NCI-H82 treated with DMSO at 0.1 percent for 48 hours (cell line): ENCODE data around the gene SP5.
A peak's percentile ranks its signal among the peaks of the same experiment; 100 is the strongest.
"Not testable (repeated sequence)": the region's sequence is repeated elsewhere in the genome, so short reads cannot be mapped to it uniquely, and the experiment has no call there.

ENCODE experiments used
- DNase-seq: peaks from one replicate; lab custom pipeline; 2025; ENCODE audit not compliant: unreplicated experiment; lab: John Stamatoyannopoulos, UW

The SP5 gene

GRCh38 chr2:170710609-170710979, 4.5 kb upstream of the SP5 start:
- no peak for DNase-seq

DNA sequence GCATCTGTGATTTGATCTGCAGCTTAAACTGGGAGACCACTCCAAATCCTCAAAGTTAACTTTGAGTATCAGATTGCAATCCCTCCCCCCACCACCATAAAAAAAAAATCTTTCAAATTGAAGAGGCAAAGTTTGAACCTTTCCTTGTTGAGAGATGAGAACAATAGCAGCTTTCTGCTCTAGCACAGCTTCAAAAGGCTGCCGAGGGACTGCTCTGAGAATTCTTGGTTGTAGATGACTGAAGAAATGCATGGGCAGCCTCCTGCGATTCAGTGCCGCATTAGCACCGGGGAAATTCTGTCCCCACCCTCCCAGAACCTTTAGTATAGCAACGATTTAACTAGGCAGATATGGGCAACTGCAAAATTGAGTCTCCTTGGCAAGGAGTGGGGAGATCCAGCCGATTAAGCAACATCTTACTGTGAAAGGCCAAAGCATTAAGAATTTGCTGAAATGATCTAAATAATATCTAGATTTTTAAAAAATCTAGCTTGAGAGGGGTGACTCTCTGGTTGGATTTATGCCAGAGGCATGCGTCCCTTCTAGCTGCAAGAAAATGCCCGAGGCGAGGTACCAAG, 3.9 kb upstream of the SP5 start:
- no peak for DNase-seq

DNA sequence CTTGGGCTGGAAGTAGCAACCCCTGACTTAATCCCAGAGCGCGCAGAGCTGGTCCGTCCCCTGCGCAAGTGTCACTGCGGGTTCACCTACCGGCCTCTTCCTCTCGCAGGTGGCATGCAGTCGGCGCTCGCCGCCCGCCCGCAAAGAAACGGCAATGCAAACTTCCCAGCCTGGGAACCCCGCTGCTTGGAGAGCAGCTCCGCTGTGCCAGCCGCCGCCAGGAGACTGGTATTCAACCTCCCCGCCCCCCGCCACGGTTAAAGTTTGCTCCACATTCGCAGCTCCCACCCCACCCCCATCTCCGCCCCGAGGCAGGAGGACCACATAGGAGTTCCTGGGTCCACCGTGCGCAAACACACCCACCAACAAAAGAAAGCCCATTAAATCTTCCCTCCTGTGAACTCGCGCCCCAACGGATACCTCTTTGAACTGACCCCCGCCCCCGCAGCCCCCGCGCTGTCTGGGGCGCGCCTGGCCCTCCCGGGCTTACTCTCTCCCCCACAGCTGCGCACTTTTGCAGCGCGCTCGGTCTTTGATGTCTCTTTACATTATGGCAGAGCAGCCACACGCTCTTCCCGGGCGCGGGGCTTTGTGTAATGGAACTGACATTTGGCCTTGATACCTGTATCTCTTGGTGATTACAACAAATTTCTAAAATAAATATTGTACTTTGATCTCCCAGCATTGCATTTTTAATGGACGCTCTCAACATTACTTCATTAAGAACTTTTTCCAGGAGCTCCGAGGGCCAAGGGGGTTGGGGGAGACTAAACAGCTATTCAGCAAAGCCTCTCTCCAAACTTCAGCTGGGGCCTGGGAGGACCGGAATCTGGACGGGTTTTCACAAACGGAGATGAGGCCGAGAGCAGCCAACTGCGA, 3.1 kb upstream of the SP5 start:
- no peak for DNase-seq

DNA sequence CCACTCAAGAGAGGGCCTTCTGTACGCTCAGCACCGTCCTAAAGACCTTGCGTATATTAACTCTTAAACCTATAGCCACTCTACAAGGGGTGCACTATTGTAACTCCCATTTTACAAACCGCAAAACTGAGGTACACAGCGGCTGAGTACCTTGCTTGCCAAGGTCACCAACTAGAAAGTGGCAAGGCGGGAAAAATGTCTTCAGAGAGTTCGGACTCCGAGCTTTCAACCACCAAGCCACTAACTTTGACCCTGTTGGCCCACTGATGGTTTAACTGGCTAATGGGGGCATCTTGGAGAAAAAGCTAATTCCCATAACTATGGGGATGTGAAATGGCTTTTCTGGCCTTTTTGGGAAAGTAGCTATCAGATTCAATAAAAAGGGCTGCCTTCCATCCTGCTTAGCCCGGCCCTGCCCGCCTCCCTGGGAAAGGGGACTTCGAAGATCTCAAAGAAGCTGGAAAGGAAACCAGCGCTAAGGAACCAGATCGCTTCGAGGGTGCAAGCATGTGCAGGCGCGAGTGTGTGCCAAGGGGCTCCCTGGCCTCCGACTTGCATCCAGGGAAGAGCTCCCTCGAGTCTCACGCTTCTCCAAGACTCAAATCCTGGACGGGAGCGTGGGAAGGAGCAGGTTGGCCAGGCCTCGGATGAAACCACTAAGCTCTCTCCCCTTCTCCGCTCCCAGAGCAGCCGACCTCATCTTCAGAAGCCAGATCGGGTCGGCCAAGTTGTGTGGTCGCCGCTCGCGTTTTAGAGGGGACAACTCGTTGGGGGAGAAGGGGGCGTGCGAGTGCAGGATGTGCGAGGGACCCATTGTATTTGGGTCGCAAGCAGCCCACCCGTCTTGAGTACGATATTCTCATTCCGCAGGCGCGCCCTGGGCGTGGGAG, 2.2 kb upstream of the SP5 start:
- DNase-seq, result no peak

GRCh38 chr2:170713543-170714380, 1.4 kb upstream of the SP5 start:
- DNase-seq, result no peak

DNA sequence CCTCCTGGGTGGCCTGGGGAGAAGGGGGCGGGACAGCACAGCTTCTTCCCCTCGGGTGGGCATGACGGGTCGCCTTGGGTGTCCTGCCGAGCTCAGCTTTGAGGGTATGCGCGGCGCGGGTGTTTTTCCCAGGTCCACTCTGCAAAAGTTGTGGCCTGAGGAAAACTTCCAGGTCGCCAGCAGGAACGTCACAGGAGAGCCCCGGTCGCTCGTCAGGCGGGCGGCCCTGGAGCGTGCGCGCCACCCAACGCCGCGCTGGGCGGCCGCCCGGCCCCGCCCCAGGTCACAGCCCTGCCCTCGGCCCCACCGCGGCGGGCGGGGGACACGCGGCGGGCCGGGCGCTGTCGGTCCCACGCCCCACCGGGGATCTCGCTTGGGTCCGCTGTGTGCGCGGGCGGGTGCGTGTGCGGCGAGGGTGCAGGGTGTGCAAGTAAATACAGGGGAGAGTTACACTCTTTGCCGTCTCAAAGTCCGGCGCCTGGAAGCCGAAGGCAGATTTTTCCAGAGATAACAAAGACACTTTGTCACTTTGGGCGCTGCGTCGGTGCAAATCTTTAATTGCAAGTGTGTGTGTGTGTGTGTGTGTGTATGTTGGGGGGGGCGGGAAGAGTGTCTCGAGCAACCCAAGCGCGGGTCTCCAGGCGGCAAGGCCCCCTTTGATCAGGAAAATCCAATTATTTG, 616 bp upstream of the SP5 start:
- no peak for DNase-seq

GRCh38 chr2:170715932-170716777, 1.0 kb downstream of the SP5 start:
- no peak for DNase-seq

DNA sequence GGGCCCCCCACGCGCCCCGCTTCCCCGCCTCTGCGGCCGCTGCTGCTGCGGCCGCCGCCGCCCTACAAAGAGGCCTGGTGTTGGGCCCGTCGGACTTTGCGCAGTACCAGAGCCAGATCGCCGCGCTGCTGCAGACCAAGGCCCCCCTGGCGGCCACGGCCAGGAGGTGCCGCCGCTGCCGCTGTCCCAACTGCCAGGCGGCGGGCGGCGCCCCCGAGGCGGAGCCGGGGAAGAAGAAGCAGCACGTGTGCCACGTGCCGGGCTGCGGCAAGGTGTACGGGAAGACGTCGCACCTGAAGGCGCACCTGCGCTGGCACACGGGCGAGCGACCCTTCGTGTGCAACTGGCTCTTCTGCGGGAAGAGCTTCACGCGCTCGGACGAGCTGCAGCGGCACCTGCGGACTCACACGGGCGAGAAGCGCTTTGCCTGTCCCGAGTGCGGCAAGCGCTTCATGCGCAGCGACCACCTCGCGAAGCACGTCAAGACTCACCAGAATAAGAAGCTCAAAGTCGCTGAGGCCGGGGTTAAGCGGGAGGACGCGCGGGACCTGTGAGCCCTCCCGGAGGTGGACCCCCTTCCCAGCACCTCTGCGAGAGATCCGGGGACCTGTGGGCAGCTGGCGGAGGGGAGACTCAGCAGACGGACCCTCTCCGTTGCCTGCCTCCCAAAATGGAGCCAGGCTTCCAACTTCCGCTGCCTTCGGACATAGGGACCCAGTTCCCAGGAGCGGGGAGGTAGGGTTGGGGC, 1.9 kb downstream of the SP5 start:
- peak; percentile 18 for DNase-seq

DNA sequence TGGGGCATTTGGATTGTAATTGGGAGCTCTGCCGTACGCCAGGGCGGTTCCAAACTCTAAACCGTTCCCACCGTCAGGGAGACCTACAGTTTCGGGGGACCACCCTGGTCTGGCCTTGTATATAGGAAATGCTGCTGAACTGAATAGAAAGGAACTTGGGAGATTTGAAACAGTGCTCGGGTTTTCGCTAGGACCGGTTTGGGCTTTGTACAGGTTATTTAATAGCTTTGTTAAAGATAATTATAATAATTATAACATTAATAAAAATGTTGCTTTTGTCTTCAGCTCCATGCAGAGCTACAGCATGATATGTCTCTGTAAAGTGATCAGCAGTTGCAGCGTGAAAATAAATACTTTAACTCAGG, 2.4 kb downstream of the SP5 start:
- DNase-seq, result no peak

- no peak for DNase-seq
Observed at GRCh38 chr2:170717991-170718589, 3.0 kb downstream of the SP5 start.

DNA sequence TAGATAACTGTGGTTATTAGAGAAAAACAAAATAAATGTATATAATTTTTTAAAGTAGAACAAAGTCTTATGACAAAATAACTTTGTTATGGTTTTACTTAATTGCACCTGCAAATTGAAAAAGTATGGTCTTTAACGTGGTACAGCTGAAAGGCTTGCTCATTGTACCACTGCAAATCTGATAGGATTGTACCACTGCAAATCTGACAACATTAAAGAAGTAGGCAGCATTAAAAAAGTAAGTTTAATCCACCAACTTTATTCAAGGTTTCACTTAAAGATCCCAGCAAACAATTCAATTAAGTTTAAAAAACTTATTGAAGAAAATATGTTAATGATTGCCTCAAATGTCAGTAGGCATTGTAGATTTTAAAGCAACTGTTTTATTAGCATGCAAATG, 4.7 kb downstream of the SP5 start:
- DNase-seq, result no peak

- no peak for DNase-seq
Observed at GRCh38 chr2:170721678-170722077, 6.5 kb downstream of the SP5 start.

DNA sequence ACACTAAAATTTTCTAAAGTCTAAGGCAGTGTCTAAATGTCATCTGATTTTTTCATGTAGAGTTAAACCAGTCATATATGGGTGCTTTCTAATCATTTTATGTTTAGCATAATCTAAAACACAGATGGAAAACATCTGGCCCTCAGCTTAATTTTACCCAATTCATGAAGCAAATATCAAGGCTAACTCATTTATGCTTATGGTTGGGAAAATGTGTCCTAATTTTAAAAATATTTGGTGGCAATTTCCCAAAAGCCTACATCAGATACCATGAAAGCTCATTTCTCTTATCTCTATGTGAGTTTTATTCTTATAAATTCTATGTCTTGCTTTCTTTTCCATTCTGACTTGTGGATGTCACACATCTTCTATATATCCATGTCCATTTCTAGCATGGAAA, 7.2 kb downstream of the SP5 start:
- DNase-seq, result no peak

DNA sequence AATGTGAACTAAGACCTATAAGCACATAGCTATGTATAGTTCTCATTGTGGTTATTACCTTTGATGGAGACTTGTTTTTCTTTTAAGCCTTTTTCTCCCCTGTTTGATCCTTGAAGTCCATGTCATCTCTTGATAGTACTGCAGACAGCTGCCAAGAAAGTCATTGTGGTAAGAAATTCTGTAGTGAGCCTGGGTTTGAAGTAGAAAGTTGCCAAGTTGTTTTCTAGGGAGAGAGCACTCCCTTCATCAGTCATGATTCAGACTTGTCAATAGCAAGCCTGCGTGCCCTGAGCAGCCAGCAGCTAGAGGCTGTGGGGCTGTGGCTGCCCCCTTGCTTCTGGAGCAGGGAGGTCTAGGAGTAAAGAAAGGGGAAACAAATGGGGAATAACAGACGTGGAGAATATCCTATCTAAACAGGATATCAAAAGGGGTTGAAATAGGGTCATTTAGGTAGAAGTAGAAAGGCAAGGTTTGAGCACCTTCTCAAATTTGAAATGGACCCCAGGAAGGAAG, 8.4 kb downstream of the SP5 start:
- no peak for DNase-seq

DNA sequence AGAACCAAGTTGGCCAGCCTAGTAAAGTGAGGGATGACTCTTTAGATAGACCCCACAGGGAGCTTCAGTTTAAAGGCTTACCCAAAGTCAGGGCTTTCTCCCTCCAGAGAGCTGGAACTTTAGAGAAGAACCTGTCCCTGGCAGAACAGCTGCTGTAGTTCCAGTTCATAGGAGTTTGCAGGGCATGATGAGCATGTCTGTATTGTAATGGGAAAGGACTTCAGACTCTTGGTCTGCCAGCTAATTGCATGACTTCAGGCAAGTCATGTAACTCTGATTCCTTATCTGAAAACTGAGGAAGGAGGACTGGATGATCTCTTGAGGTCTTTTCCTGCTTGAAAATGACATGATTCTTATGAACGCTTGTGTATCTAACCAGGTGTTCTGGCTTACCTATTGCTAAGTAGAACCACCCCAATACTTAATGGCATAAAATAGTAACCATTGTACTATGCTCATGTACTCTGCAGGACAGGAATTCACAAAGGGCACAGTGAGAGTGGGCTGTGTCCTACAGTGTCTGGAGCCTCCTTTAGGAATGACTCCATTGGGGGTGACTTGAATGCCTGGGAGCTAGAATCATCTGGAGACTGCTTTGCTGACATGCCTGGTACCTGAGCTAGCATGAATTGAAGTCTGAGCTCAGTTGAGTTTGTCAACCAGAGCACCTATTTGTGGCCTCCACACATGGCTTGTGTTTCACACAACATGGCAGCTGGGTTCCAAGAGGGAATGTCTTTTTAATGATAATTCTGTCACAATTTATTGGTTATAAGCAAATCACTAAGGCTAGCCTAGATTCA, 18.9 kb downstream of the SP5 start:
- DNase-seq, result no peak

GRCh38 chr2:170734601-170735000, 19.5 kb downstream of the SP5 start:
- DNase-seq, result not testable (repeated sequence)

- no peak for DNase-seq
Observed at GRCh38 chr2:170736628-170737027, 21.5 kb downstream of the SP5 start.
